B cell (primary cell): ENCODE data around the gene STOML3. TPM values are rescaled to one million over a fixed set of nuclear protein-coding genes. Genes with fewer than 3 reads are reported as not detected.

Experiments
- ATAC-seq: fragments of 200-7000 bp; cut with Tn5 transposase; one replicate; pipeline ENCODE4 v1.10.0; 2021; ENCODE audit warnings: low read depth, mild to moderate bottlenecking, moderate number of reproducible peaks, moderate library complexity
- CTCF ChIA-PET: fragments of 350-600 bp; sonication (Branson Sonifier 250); formaldehyde crosslinking; loops from one replicate; lab custom pipeline; 2021; ENCODE audit warnings: antibody characterized with exemption, inconsistent platforms; lab: Charles Lee
- POLR2A ChIA-PET: fragments of 350-600 bp; sonication (Branson Sonifier 250); formaldehyde crosslinking; loops from one replicate; lab custom pipeline; 2021; ENCODE audit warnings: antibody characterized with exemption; lab: Charles Lee
- DNase-seq: peaks from one replicate; pipeline ENCODE4 v3.0.0; 2013
- H2AFZ ChIP-seq: 2 replicates; pipeline ENCODE4 v1.6.1; 2012; ENCODE audit warnings: mild to moderate bottlenecking, low read depth, low read length; ENCODE audit not compliant: insufficient read depth, poor library complexity, severe bottlenecking
- H3K27ac ChIP-seq, 2 donors: 1 replicate in 1 of 2; 2 replicates in 1 of 2; pipeline ENCODE4 v1.5.1; 2012 to 2013; ENCODE audit warnings: low read length in 2 of 2, mild to moderate bottlenecking in 2 of 2, moderate library complexity in 1 of 2
- H3K27me3 ChIP-seq, 4 experiments: fragments of 200-600 bp in 1 of 4; sonication (generic) in 1 of 4; replicated peaks in 1 of 4; 1 replicate in 2 of 4; 2 replicates in 2 of 4; pipeline versions ENCODE4 v1.6.1 to v1.7.0; 2013 to 2016; ENCODE audit warnings: low read length in 3 of 4, mild to moderate bottlenecking in 2 of 4, mixed read lengths in 1 of 4, moderate library complexity in 1 of 4; ENCODE audit not compliant: insufficient read depth in 4 of 4, control insufficient read depth in 3 of 4; ENCODE audit errors: control extremely low read depth in 1 of 4
- H3K36me3 ChIP-seq, 2 experiments: replicated peaks in 1 of 2; 1 replicate in 1 of 2; 2 replicates in 1 of 2; pipeline versions ENCODE4 v1.6.1 to v1.7.1; 2013; ENCODE audit warnings: low read length in 1 of 2; ENCODE audit not compliant: insufficient read depth in 2 of 2, control insufficient read depth in 1 of 2; ENCODE audit errors: control extremely low read depth in 1 of 2, extremely low read depth in 1 of 2
- H3K4me1 ChIP-seq, 2 donors: fragments of 200-600 bp in 1 of 2; sonication (generic) in 1 of 2; 1 replicate in 1 of 2; 2 replicates in 1 of 2; pipeline versions ENCODE4 v1.5.1 to v1.6.1; 2013 to 2017; ENCODE audit warnings: low read length in 2 of 2; ENCODE audit not compliant: control insufficient read depth in 2 of 2, insufficient read depth in 2 of 2
- H3K4me2 ChIP-seq: replicated peaks from 2 replicates; pipeline ENCODE3; 2012; ENCODE audit warnings: mild to moderate bottlenecking, low read depth, low read length; ENCODE audit not compliant: poor library complexity, severe bottlenecking
- H3K4me3 ChIP-seq, 5 experiments: fragments of 200-600 bp in 1 of 5; sonication (generic) in 1 of 5; 1 replicate in 3 of 5; 2 replicates in 2 of 5; pipeline versions ENCODE4 v1.5.1 to v1.7.0; 2011 to 2016; ENCODE audit warnings: low read length in 4 of 5, mild to moderate bottlenecking in 4 of 5, low read depth in 2 of 5, control low read depth in 1 of 5, moderate library complexity in 1 of 5; ENCODE audit not compliant: insufficient read depth in 1 of 5; ENCODE audit errors: control extremely low read depth in 1 of 5, extremely low read depth in 1 of 5
- H3K79me2 ChIP-seq: fragments of 200-600 bp; sonication (generic); one replicate; pipeline ENCODE4 v1.6.0; 2016; ENCODE audit warnings: low read length; ENCODE audit not compliant: control insufficient read depth, insufficient read depth
- H3K9ac ChIP-seq: fragments of 200-600 bp; sonication (generic); 2 replicates; pipeline ENCODE4 v1.6.1; 2017; ENCODE audit warnings: mild to moderate bottlenecking, low read length, moderate library complexity
- H3K9me3 ChIP-seq, 3 donors: one replicate each; pipeline versions ENCODE4 v1.6.1 to v1.7.1; 2013; ENCODE audit warnings: low read length in 2 of 3; ENCODE audit not compliant: control insufficient read depth in 2 of 3, insufficient read depth in 1 of 3; ENCODE audit errors: control extremely low read depth in 1 of 3
- H4K20me1 ChIP-seq: 2 replicates; pipeline ENCODE4 v1.6.0; 2012; ENCODE audit warnings: mild to moderate bottlenecking, low read length; ENCODE audit not compliant: insufficient read depth, control insufficient read depth, poor library complexity, severe bottlenecking
- H3K27ac Mint-ChIP-seq: one replicate; pipeline ENCODE4 v1.8.0; 2021; ENCODE audit warnings: mixed read lengths
- H3K27me3 Mint-ChIP-seq: one replicate; pipeline ENCODE4 v1.8.0; 2021; ENCODE audit warnings: mixed read lengths
- H3K4me1 Mint-ChIP-seq: one replicate; pipeline ENCODE4 v1.8.0; 2021; ENCODE audit warnings: mixed read lengths
- H3K4me3 Mint-ChIP-seq: one replicate; pipeline ENCODE4 v1.8.0; 2021; ENCODE audit warnings: mixed read lengths
- H3K9me3 Mint-ChIP-seq: one replicate; pipeline ENCODE4 v1.8.0; 2022; ENCODE audit warnings: mixed read lengths; ENCODE audit not compliant: insufficient read depth
- EZH2 ChIP-seq: IDR thresholded peaks from 2 replicates; pipeline ENCODE4 v1.6.1; 2012; ENCODE audit warnings: borderline replicate concordance, low read depth, mild to moderate bottlenecking, moderate library complexity, low read length; ENCODE audit not compliant: insufficient read depth, poor library complexity, severe bottlenecking
- WGBS: methylation state at CpG from one replicate; pipeline ENCODE4 v1.1.5; 2013; ENCODE audit warnings: missing lambda C conversion rate; ENCODE audit not compliant: insufficient coverage; 5-methylcytosine and 5-hydroxymethylcytosine counted together
- intact Hi-C: fragments of 100-400 bp; cut with micrococcal nuclease; formaldehyde crosslinking; loops from one replicate; pipeline ENCODE4 v1.10.0; 2022
- polyA plus RNA-seq: library from polyadenylated mRNA; depleted of rRNA; stranded (reverse); fragments of >200 nt; gene quantifications from 2 replicates; pipeline ENCODE4 v1.2.3, GENCODE V29; 2012
- total RNA-seq, 2 donors: library from RNA; stranded (reverse); fragments of 120-200 nt in 1 of 2; gene quantifications; 1 replicate in 1 of 2; 2 replicates in 1 of 2; pipeline versions ENCODE4 v1.2.3 to v1.2.4, GENCODE V29; 2013 to 2022
- TF ChIP-seq, protein P1 (sequence below): fragments of 200-600 bp; IDR thresholded peaks from one replicate; pipeline ENCODE4 v1.8.0; 2022; ENCODE audit warnings: antibody characterized with exemption, mild to moderate bottlenecking

Gene STOML3
- total and polyA plus RNA-seq, 2 donors (not counting 1 experiment from before 2014, with no cell fraction given) = not detected

DNA sequence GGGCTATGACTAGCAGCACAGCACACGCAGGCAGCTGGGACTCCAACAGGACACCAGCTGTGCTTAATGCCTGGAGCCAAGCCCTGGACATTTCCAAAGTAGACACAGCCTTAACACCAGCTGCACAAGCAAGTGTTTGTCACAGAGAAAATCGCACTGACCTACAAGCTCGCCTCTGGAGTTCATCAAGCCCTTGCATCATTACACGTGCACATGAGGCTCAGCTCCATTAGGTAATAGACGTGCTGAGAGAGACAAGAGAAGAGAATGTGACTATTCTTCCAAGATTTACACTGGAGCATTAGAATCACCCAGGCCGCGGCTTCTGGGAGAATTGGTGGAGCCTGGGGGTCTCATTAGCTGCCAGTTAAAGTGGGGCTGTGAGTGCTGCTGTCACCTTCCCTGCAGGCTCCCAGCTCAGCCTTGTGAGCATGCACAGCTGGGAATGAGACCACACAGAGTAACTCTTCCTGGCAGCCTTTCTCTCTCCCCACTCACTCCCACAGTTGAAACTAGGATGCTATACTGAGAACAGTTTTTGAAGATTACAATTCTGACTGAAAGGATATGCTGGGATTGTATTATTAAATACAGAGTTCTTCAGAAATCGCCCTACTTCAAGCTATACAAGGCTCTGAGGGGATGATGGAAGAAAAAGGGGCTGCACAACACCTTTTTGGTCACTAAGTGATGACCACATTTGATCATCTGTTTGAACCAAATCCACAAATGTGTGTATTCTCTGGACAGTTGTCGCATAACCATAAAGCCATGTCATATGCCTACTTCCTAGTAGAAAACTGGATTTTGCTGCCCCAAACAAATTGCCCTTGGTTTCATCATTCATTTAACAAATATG lies 10.5 kb downstream of the STOML3 start:
- Histone ChIP-seq H3K36me3 (no peaks in the 10 kb centered on the region), H3K4me2 (no peak overlapping the region), H3K27ac (no peak overlapping the region), H3K27me3 (peaks cover 0 to 2% (median 0%) of the 10 kb centered on the region in 4 experiments), H4K20me1 (no peaks in the 10 kb centered on the region), H3K9ac (no peak overlapping the region), H3K4me3 (no peak overlapping the region), H3K4me1 (no peaks in the 10 kb centered on the region), H3K9me3 (peaks cover 0 to 3% (median 0%) of the 10 kb centered on the region in 3 donors), H3K79me2 (no peaks in the 10 kb centered on the region), H2AFZ (no peak overlapping the region)
- no peak for TF ChIP-seq EZH2
- TF ChIP-seq, protein P1, sequence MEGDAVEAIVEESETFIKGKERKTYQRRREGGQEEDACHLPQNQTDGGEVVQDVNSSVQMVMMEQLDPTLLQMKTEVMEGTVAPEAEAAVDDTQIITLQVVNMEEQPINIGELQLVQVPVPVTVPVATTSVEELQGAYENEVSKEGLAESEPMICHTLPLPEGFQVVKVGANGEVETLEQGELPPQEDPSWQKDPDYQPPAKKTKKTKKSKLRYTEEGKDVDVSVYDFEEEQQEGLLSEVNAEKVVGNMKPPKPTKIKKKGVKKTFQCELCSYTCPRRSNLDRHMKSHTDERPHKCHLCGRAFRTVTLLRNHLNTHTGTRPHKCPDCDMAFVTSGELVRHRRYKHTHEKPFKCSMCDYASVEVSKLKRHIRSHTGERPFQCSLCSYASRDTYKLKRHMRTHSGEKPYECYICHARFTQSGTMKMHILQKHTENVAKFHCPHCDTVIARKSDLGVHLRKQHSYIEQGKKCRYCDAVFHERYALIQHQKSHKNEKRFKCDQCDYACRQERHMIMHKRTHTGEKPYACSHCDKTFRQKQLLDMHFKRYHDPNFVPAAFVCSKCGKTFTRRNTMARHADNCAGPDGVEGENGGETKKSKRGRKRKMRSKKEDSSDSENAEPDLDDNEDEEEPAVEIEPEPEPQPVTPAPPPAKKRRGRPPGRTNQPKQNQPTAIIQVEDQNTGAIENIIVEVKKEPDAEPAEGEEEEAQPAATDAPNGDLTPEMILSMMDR = no peak
- Mint-ChIP-seq H3K27ac (no peak overlapping the region), H3K27me3 (peaks cover 14% of the 10 kb centered on the region), H3K9me3 (peaks cover 5% of the 10 kb centered on the region), H3K4me1 (no peaks in the 10 kb centered on the region), H3K4me3 (no peak overlapping the region)
- ChIA-PET POLR2A (no interaction called here), CTCF (no interaction called here)
- ATAC-seq (no peak), DNase-seq (no peak)
- intact Hi-C loops = no loop called here
- WGBS = 91% methylated on average over 7 of the region's 9 CpGs
